HCT116 (cell line): ENCODE results near the gene EWSR1. TPM values are rescaled to one million over a fixed set of nuclear protein-coding genes. Genes with fewer than 3 reads are reported as not detected.

Experiments used
- ATAC-seq: fragments of 200-7000 bp; cut with Tn5 transposase; 2 replicates; pipeline ENCODE4 v1.9.1; 2020; ENCODE audit warnings: mild to moderate bottlenecking, moderate library complexity
- BruUV-seq: library from RNA; stranded (reverse); fragments of 400-500 nt; replicated peaks from 2 replicates; lab custom pipeline; 2021; lab: Mats Ljungman, UMichigan
- CTCF ChIA-PET: fragments of 300-600 bp; sonication (Branson Sonifier 250); formaldehyde crosslinking; loops from one replicate; lab custom pipeline; 2021; ENCODE audit warnings: antibody characterized with exemption; lab: Charles Lee
- POLR2A ChIA-PET: fragments of 300-600, 350-600 bp; sonication (Branson Sonifier 250); formaldehyde crosslinking; loops from one replicate; lab custom pipeline; 2021; ENCODE audit warnings: antibody characterized with exemption; lab: Charles Lee
- RAD21 ChIA-PET, 2 experiments: fragments of 300-600 bp; sonication (Branson Sonifier 250); formaldehyde crosslinking; loops; one replicate each; lab custom pipeline; 2023; ENCODE audit warnings: low total read pairs in 2 of 2; ENCODE audit not compliant: uncharacterized antibody in 2 of 2, unreplicated experiment in 2 of 2, low non-redundant PET in 1 of 2; lab: Charles Lee
- DNase-seq: peaks from one replicate; pipeline ENCODE4 v3.0.0-alpha.2; 2010; ENCODE audit warnings: low read depth, low spot score
- H2AFZ ChIP-seq: fragments of 200-600 bp; shearing (Covaris generic), sonication (generic); 2 replicates; pipeline ENCODE4 v1.6.1; 2017; ENCODE audit warnings: low read depth, mixed run types, mixed read lengths, antibody characterized with exemption, low read length; ENCODE audit not compliant: poor library complexity, severe bottlenecking
- H3K27ac ChIP-seq: 2 replicates; pipeline ENCODE4 v1.5.1; 2012; ENCODE audit warnings: low read depth, low read length
- H3K27me3 ChIP-seq: fragments of 200-600 bp; sonication (generic); 2 replicates; pipeline ENCODE4 v1.6.1; 2016; ENCODE audit warnings: mixed run types, low read length, mixed read lengths; ENCODE audit not compliant: insufficient read depth
- H3K36me3 ChIP-seq, 2 experiments: fragments of 200-500 bp in 1 of 2; fragments of 200-600 bp in 1 of 2; sonication (Bioruptor generic) in 1 of 2; sonication (generic) in 1 of 2; 2 replicates each; pipeline versions ENCODE4 v1.5.1 to v1.6.1; 2014 to 2016; ENCODE audit warnings: low read length in 2 of 2, inconsistent platforms in 1 of 2, mixed read lengths in 1 of 2, mixed run types in 1 of 2; ENCODE audit not compliant: insufficient read depth in 2 of 2, control insufficient read depth in 1 of 2
- H3K4me1 ChIP-seq, 2 experiments: fragments of 200-600 bp in 1 of 2; sonication (generic) in 1 of 2; 2 replicates each; pipeline versions ENCODE4 v1.5.1 to v1.6.1; 2012 to 2017; ENCODE audit warnings: low read length in 2 of 2, inconsistent platforms in 1 of 2, mild to moderate bottlenecking in 1 of 2, mixed read lengths in 1 of 2, mixed run types in 1 of 2, moderate library complexity in 1 of 2; ENCODE audit not compliant: insufficient read depth in 2 of 2, control insufficient read depth in 1 of 2
- H3K4me2 ChIP-seq: fragments of 200-600 bp; sonication (generic); 2 replicates; pipeline ENCODE4 v1.6.1; 2017; ENCODE audit warnings: mixed run types, low read length, mixed read lengths
- H3K4me3 ChIP-seq, 2 experiments: fragments of 200-600 bp in 1 of 2; sonication (generic) in 1 of 2; replicated peaks in 1 of 2; 2 replicates each; pipeline ENCODE4 v1.5.1; 2011 to 2016; ENCODE audit warnings: low read length in 2 of 2, control low read depth in 1 of 2, low read depth in 1 of 2, mild to moderate bottlenecking in 1 of 2, mixed read lengths in 1 of 2, mixed run types in 1 of 2
- H3K79me2 ChIP-seq: fragments of 200-600 bp; sonication (generic); 2 replicates; pipeline ENCODE4 v1.6.1; 2017; ENCODE audit warnings: mild to moderate bottlenecking, mixed run types, low read length, moderate library complexity, mixed read lengths; ENCODE audit not compliant: insufficient read depth
- H3K9ac ChIP-seq: fragments of 200-600 bp; sonication (generic); 2 replicates; pipeline ENCODE4 v1.6.1; 2016; ENCODE audit warnings: low read length, mixed read lengths
- H3K9me2 ChIP-seq: fragments of 200-600 bp; sonication (generic), shearing (Covaris generic); 2 replicates; pipeline ENCODE4 v1.6.1; 2017; ENCODE audit warnings: mixed run types, mild to moderate bottlenecking, moderate library complexity; ENCODE audit not compliant: insufficient read depth
- H3K9me3 ChIP-seq, 2 experiments: fragments of 200-500 bp in 1 of 2; fragments of 200-600 bp in 1 of 2; sonication (Bioruptor generic) in 1 of 2; sonication (generic) in 1 of 2; 2 replicates each; pipeline ENCODE4 v1.6.1; 2014 to 2017; ENCODE audit warnings: low read length in 2 of 2, mixed read lengths in 2 of 2, inconsistent platforms in 1 of 2, low read depth in 1 of 2, mild to moderate bottlenecking in 1 of 2, mixed run types in 1 of 2, moderate library complexity in 1 of 2; ENCODE audit not compliant: control insufficient read depth in 1 of 2, insufficient read depth in 1 of 2
- H4K20me1 ChIP-seq: fragments of 200-600 bp; sonication (generic), shearing (Covaris generic); 2 replicates; pipeline ENCODE4 v1.6.1; 2017; ENCODE audit warnings: mixed run types, mild to moderate bottlenecking, moderate library complexity; ENCODE audit not compliant: insufficient read depth
- CBX3 ChIP-seq: IDR thresholded peaks from 2 replicates; pipeline ENCODE4 v1.6.1; 2012; ENCODE audit warnings: low read depth
- EZH2 ChIP-seq: fragments of 200-600 bp; sonication (generic); IDR thresholded peaks from 2 replicates; pipeline ENCODE4 v1.6.1; 2017; ENCODE audit warnings: antibody characterized with exemption, mixed run types
- EZH2phosphoT487 ChIP-seq: fragments of 200-600 bp; IDR thresholded peaks from 2 replicates; pipeline ENCODE4 v1.6.1; 2018; ENCODE audit warnings: antibody characterized with exemption, borderline replicate concordance
- JUND ChIP-seq: IDR thresholded peaks from 2 replicates; pipeline ENCODE4 v1.6.1; 2012
- POLR2AphosphoS5 ChIP-seq: IDR thresholded peaks from 2 replicates; pipeline ENCODE4 v1.6.1; 2011; ENCODE audit warnings: mild to moderate bottlenecking, low read depth, low read length, moderate library complexity
- SIN3A ChIP-seq: IDR thresholded peaks from 2 replicates; pipeline ENCODE4 v1.6.1; 2012; ENCODE audit warnings: low read depth
- SP1 ChIP-seq: IDR thresholded peaks from 2 replicates; pipeline ENCODE4 v1.6.1; 2012; ENCODE audit warnings: low read depth
- SRF ChIP-seq: IDR thresholded peaks from 2 replicates; pipeline ENCODE4 v1.6.1; 2012; ENCODE audit warnings: low read depth
- TCF7L2 ChIP-seq: IDR thresholded peaks from 2 replicates; pipeline ENCODE4 v1.7.0; 2011; ENCODE audit warnings: borderline replicate concordance, inconsistent platforms; ENCODE audit not compliant: insufficient read depth, insufficient read length; ENCODE audit errors: extremely low read depth
- YY1 ChIP-seq: IDR thresholded peaks from 2 replicates; pipeline ENCODE4 v1.6.1; 2011; ENCODE audit warnings: low read length, low read depth, moderate library complexity, mild to moderate bottlenecking; ENCODE audit not compliant: insufficient replicate concordance; ENCODE audit errors: extremely low read depth
- intact Hi-C: fragments of 100-400 bp; cut with micrococcal nuclease; formaldehyde crosslinking; loops from 2 replicates; pipeline ENCODE4 v1.10.0; 2022
- total RNA-seq: library from RNA; stranded (reverse); gene quantifications from one replicate; pipeline ENCODE4 v1.2.1, GENCODE V29; 2021; ENCODE audit not compliant: unreplicated experiment
- TF ChIP-seq, protein P1 (sequence below), 3 experiments: fragments of 200-600 bp in 1 of 3; sonication (generic) in 1 of 3; IDR thresholded peaks in 2 of 3; conservative IDR thresholded peaks in 1 of 3; 2 replicates each; pipeline ENCODE4 v1.5.1; 2012 to 2017; ENCODE audit warnings: low read depth in 2 of 3, low read length in 2 of 3, antibody characterized with exemption in 1 of 3, borderline replicate concordance in 1 of 3, control low read depth in 1 of 3, mild to moderate bottlenecking in 1 of 3, mixed read lengths in 1 of 3, mixed run types in 1 of 3, moderate library complexity in 1 of 3; ENCODE audit not compliant: insufficient read depth in 1 of 3
- TF ChIP-seq, protein P2 (sequence below): IDR thresholded peaks from 2 replicates; pipeline ENCODE4 v1.6.1; 2011; ENCODE audit warnings: mild to moderate bottlenecking, low read length, moderate library complexity; ENCODE audit not compliant: insufficient replicate concordance; ENCODE audit errors: extremely low read depth
- TF ChIP-seq, protein P3 (sequence below): IDR thresholded peaks from 2 replicates; pipeline ENCODE4 v1.6.1; 2012

The EWSR1 gene
- total RNA-seq, 1 experiment from 2014 or later = 335 TPM

DNA sequence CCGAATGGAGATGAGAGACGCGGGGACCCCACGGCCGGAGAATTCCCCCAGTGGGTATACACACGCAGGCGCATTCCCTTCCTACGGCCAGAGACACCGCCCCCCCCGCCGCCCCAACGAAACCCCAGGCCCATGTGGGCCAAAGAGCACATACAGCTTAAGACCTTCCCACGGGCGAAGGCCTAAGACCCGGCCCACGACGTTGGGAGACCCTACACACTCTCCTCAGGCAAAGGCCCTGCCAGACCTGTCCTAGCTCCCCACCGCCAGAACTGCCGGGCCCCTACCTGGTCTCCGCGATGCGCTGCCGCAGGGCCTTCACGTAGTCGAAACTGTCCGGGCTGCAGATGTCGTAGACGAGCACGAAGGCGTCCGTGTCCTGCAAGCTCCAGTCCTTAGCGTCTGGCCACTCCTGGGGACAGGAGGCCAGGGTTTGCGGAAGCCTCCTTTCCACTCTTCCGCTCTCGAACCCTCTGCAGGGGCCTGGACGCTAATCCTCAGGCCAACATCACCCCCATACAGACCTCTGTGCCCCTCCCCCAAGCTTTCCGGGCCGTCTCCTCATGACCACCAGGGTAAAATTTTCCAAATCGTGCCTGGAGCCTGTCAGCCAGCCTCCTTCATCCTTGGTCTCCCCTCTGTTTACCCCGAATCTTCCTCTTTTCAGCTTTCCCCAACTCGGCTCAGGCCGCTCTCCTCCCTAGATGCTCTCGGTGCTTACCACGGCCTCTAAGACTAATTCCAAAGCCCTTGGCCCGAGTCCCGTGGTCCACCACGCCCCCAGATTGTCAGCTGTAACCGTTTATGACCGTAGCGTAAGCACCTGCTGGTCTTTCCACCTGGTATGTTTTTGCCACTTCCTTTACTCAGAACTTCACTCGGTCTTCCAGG lies 45.8 kb downstream of the EWSR1 start:
- ATAC-seq = no peak
- Histone ChIP-seq H3K4me1 (peaks cover 18 to 31% of the 10 kb centered on the region in 2 experiments), H3K4me3 (no peak overlapping the region), H3K9me3 (no peaks in the 10 kb centered on the region), H3K27ac (no peak overlapping the region), H3K4me2 (no peak overlapping the region), H3K36me3 (no peaks in the 10 kb centered on the region), H3K27me3 (no peaks in the 10 kb centered on the region), H2AFZ (no peak overlapping the region), H3K79me2 (no peaks in the 10 kb centered on the region), H3K9ac (no peak overlapping the region), H3K9me2 (no peaks in the 10 kb centered on the region), H4K20me1 (no peaks in the 10 kb centered on the region)
- ChIA-PET CTCF (interaction anchor here (1.1 to 1.3 kb wide), 2 partner anchors 11 to 12 kb away, joined by 3 to 7 read pairs; no protein-coding TSS in a partner anchor), RAD21 (no interaction called here), POLR2A (no interaction called here)
- TF ChIP-seq TCF7L2 (no peak), JUND (no peak), SIN3A (no peak), EZH2phosphoT487 (no peak), CBX3 (no peak), SRF (no peak), SP1 (no peak), POLR2AphosphoS5 (no peak), YY1 (no peak), EZH2 (no peak)
- TF ChIP-seq, protein P1, sequence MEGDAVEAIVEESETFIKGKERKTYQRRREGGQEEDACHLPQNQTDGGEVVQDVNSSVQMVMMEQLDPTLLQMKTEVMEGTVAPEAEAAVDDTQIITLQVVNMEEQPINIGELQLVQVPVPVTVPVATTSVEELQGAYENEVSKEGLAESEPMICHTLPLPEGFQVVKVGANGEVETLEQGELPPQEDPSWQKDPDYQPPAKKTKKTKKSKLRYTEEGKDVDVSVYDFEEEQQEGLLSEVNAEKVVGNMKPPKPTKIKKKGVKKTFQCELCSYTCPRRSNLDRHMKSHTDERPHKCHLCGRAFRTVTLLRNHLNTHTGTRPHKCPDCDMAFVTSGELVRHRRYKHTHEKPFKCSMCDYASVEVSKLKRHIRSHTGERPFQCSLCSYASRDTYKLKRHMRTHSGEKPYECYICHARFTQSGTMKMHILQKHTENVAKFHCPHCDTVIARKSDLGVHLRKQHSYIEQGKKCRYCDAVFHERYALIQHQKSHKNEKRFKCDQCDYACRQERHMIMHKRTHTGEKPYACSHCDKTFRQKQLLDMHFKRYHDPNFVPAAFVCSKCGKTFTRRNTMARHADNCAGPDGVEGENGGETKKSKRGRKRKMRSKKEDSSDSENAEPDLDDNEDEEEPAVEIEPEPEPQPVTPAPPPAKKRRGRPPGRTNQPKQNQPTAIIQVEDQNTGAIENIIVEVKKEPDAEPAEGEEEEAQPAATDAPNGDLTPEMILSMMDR (IDR thresholded peaks at IDR 0.05 in 2 of 3, conservative IDR thresholded peaks at IDR 0.05 in 1 of 3; ENCODE audit: borderline replicate concordance in 1 of 3, insufficient read depth in 1 of 3, low read depth in 2 of 3, low read length in 2 of 3) = no peak
- TF ChIP-seq, protein P2, sequence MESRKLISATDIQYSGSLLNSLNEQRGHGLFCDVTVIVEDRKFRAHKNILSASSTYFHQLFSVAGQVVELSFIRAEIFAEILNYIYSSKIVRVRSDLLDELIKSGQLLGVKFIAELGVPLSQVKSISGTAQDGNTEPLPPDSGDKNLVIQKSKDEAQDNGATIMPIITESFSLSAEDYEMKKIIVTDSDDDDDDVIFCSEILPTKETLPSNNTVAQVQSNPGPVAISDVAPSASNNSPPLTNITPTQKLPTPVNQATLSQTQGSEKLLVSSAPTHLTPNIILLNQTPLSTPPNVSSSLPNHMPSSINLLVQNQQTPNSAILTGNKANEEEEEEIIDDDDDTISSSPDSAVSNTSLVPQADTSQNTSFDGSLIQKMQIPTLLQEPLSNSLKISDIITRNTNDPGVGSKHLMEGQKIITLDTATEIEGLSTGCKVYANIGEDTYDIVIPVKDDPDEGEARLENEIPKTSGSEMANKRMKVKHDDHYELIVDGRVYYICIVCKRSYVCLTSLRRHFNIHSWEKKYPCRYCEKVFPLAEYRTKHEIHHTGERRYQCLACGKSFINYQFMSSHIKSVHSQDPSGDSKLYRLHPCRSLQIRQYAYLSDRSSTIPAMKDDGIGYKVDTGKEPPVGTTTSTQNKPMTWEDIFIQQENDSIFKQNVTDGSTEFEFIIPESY = no peak
- TF ChIP-seq, protein P3, sequence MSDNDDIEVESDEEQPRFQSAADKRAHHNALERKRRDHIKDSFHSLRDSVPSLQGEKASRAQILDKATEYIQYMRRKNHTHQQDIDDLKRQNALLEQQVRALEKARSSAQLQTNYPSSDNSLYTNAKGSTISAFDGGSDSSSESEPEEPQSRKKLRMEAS = no peak
- no peak for DNase-seq
- BruUV-seq = no TSS peak
- intact Hi-C loops = no loop called here
